Keratinocyte (primary cell): ENCODE measurements around the gene GPS1. TPM values are rescaled to one million over a fixed set of nuclear protein-coding genes. Genes with fewer than 3 reads are reported as not detected.

Experiments
- DNase-seq: peaks from one replicate; pipeline ENCODE4 v3.0.0-alpha.2; 2011; ENCODE audit warnings: low read depth, missing footprints, low spot score
- FAIRE-seq: peaks from 2 replicates; lab custom pipeline; 2011; peaks lifted over from hg19 to GRCh38; lab: Jason Lieb, UNC
- H2AFZ ChIP-seq: 2 replicates; pipeline ENCODE4 v1.6.0; 2012; ENCODE audit warnings: low read length, control low read depth, inconsistent platforms; ENCODE audit not compliant: control insufficient read depth
- H3K27ac ChIP-seq: 2 replicates; pipeline ENCODE4 v1.5.1; 2011; ENCODE audit warnings: low read length; ENCODE audit not compliant: control insufficient read depth, insufficient read depth
- H3K27me3 ChIP-seq: 3 replicates; pipeline ENCODE4 v1.6.0; 2011; ENCODE audit warnings: low read length; ENCODE audit not compliant: control insufficient read depth, insufficient read depth; ENCODE audit errors: extremely low read depth
- H3K36me3 ChIP-seq, 2 experiments: 2 replicates in 1 of 2; 3 replicates in 1 of 2; pipeline ENCODE4 v1.5.1; 2011; ENCODE audit warnings: low read length in 2 of 2, mild to moderate bottlenecking in 1 of 2; ENCODE audit not compliant: control insufficient read depth in 2 of 2, insufficient read depth in 2 of 2; ENCODE audit errors: extremely low read depth in 1 of 2
- H3K4me1 ChIP-seq: 3 replicates; pipeline ENCODE4 v1.5.1; 2011; ENCODE audit warnings: low read length; ENCODE audit not compliant: control insufficient read depth, insufficient read depth; ENCODE audit errors: extremely low read depth
- H3K4me2 ChIP-seq: 3 replicates; pipeline ENCODE4 v1.6.0; 2011; ENCODE audit warnings: low read depth, low read length; ENCODE audit not compliant: control insufficient read depth, insufficient read depth; ENCODE audit errors: extremely low read depth
- H3K4me3 ChIP-seq, 3 experiments: fragments of 200-600 bp in 1 of 3; sonication (generic) in 1 of 3; 2 replicates in 2 of 3; 3 replicates in 1 of 3; pipeline ENCODE4 v1.5.1; 2011 to 2016; ENCODE audit warnings: low read length in 3 of 3, mild to moderate bottlenecking in 3 of 3, control low read depth in 2 of 3, inconsistent platforms in 1 of 3, low read depth in 1 of 3, mixed read lengths in 1 of 3, mixed run types in 1 of 3, moderate library complexity in 1 of 3; ENCODE audit not compliant: control insufficient read depth in 2 of 3, insufficient read depth in 2 of 3; ENCODE audit errors: extremely low read depth in 1 of 3
- H3K79me2 ChIP-seq: 2 replicates; pipeline ENCODE4 v1.6.0; 2012; ENCODE audit warnings: low read length; ENCODE audit not compliant: control insufficient read depth, insufficient read depth
- H3K9ac ChIP-seq: 3 replicates; pipeline ENCODE4 v1.6.0; 2011; ENCODE audit warnings: low read length; ENCODE audit not compliant: control insufficient read depth, insufficient read depth; ENCODE audit errors: extremely low read depth
- H3K9me1 ChIP-seq: 3 replicates; pipeline ENCODE4 v1.6.0; 2011; ENCODE audit warnings: low read length; ENCODE audit not compliant: control insufficient read depth, insufficient read depth; ENCODE audit errors: extremely low read depth
- H3K9me3 ChIP-seq: 2 replicates; pipeline ENCODE4 v1.5.1; 2012; ENCODE audit warnings: low read depth, low read length; ENCODE audit not compliant: control insufficient read depth
- H4K20me1 ChIP-seq: 3 replicates; pipeline ENCODE4 v1.6.0; 2011; ENCODE audit warnings: low read length; ENCODE audit not compliant: control insufficient read depth, insufficient read depth; ENCODE audit errors: extremely low read depth
- EZH2 ChIP-seq: IDR thresholded peaks from one replicate; pipeline ENCODE4 v1.6.1; 2012; ENCODE audit warnings: inconsistent platforms, mild to moderate bottlenecking, low read length, moderate library complexity
- dilution Hi-C: fragments of 300-500 bp; cut with MboI; formaldehyde crosslinking; loops from one replicate; pipeline ENCODE4 v1.7.0; 2020; ENCODE audit warnings: low sequenced_read_pairs; ENCODE audit not compliant: extremely low pct_ligation_motif_present
- polyA plus RNA-seq, 5 experiments: library from polyadenylated mRNA; depleted of rRNA in 3 of 5; stranded (reverse) in 3 of 5; stranded (forward) in 1 of 5; unstranded in 1 of 5; fragments of >200 nt; gene quantifications; 1 replicate in 1 of 5; 2 replicates in 3 of 5; 3 replicates in 1 of 5; pipeline versions ENCODE4 v1.2.1 to v1.2.3, GENCODE V29; 2011 to 2012; ENCODE audit warnings: missing spikeins in 2 of 5, low read depth in 1 of 5, low replicate concordance in 1 of 5
- TF ChIP-seq, protein P1 (sequence below), 3 experiments: IDR thresholded peaks in 1 of 3; conservative IDR thresholded peaks in 1 of 3; optimal IDR thresholded peaks in 1 of 3; 2 replicates in 2 of 3; 3 replicates in 1 of 3; pipeline versions ENCODE3 to v1.5.1; 2011; ENCODE audit warnings: low read length in 3 of 3, mild to moderate bottlenecking in 3 of 3, moderate library complexity in 2 of 3, control low read depth in 1 of 3, inconsistent platforms in 1 of 3; ENCODE audit not compliant: insufficient read depth in 2 of 3; ENCODE audit errors: extremely low read depth in 1 of 3

GPS1 gene
- polyA plus RNA-seq, 1 donor (not counting 4 experiments of a cell fraction or from before 2014, with no cell fraction given): 60.4 TPM

DNA sequence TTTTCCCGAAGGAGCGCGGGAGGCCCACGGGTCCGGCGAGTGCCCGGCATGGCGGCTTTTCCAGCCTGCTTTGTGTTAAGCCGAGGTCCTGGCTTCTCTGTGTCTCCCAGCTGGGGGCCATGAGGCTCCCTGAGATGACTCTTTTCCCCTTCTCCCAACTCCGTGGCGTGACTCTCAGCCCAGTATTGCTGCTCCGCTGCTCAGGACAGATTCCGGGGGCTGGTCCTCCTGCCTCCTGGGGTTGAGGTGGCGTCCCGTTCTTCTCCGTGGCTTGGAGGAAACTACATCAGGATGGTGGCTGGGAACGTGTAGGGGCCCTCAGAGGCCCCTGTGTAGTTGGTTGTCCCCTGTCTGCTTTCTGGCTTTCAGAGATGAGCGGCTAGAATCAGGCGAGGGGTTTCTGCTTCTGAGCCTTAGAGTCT is 951 bp downstream of the GPS1 start:
- H3K9ac ChIP-seq: peak overlapping the region; percentile 80
- H3K27ac ChIP-seq: peak overlapping the region; percentile 49
- H3K36me3 ChIP-seq: peaks cover 28 to 31% of the 10 kb centered on the region in 2 experiments
- no peaks in the 10 kb centered on the region for H3K9me3 ChIP-seq
- no peaks in the 10 kb centered on the region for H3K27me3 ChIP-seq
- H3K9me1 ChIP-seq: no peaks in the 10 kb centered on the region
- dilution Hi-C loops: no loop called here
- FAIRE-seq (no peak), DNase-seq (no peak)
- peaks cover 11% of the 10 kb centered on the region for H3K4me1 ChIP-seq
- peak overlapping the region; percentile 84 to 95 (median 87) for H3K4me3 ChIP-seq
- no peaks in the 10 kb centered on the region for H4K20me1 ChIP-seq
- no peak overlapping the region for H2AFZ ChIP-seq
- peaks cover 25% of the 10 kb centered on the region for H3K79me2 ChIP-seq
- no peak for TF ChIP-seq EZH2
- TF ChIP-seq, protein P1, sequence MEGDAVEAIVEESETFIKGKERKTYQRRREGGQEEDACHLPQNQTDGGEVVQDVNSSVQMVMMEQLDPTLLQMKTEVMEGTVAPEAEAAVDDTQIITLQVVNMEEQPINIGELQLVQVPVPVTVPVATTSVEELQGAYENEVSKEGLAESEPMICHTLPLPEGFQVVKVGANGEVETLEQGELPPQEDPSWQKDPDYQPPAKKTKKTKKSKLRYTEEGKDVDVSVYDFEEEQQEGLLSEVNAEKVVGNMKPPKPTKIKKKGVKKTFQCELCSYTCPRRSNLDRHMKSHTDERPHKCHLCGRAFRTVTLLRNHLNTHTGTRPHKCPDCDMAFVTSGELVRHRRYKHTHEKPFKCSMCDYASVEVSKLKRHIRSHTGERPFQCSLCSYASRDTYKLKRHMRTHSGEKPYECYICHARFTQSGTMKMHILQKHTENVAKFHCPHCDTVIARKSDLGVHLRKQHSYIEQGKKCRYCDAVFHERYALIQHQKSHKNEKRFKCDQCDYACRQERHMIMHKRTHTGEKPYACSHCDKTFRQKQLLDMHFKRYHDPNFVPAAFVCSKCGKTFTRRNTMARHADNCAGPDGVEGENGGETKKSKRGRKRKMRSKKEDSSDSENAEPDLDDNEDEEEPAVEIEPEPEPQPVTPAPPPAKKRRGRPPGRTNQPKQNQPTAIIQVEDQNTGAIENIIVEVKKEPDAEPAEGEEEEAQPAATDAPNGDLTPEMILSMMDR (optimal IDR thresholded peaks at IDR 0.05 in 1 of 3, IDR thresholded peaks at IDR 0.05 in 1 of 3, conservative IDR thresholded peaks at IDR 0.05 in 1 of 3; ENCODE audit: extremely low read depth in 1 of 3, insufficient read depth in 2 of 3, low read length in 3 of 3): no peak
- H3K4me2 ChIP-seq: peak overlapping the region; percentile 91

DNA sequence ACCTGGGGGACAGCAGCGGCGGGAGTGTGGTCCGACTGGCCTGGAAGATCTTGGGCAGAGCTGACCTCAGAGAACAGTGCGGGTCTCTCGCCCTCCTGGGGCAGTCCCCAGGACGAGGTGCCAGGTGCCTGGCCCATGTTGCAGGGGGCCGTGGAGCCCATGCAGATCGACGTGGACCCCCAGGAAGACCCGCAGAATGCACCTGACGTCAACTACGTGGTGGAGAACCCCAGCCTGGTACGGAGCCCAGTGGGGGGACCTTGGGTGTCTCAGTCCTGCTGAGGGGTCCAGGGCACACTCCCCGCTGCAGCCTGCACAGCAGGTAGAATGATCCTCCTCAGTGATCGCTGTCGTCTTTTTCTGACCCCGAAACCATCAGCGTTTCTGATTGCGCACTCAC is 1.4 kb downstream of the GPS1 start:
- FAIRE-seq: no peak
- H3K4me1 ChIP-seq: peaks cover 11% of the 10 kb centered on the region
- peaks cover 28 to 32% of the 10 kb centered on the region in 2 experiments for H3K36me3 ChIP-seq
- peak overlapping the region; percentile 80 for H3K9ac ChIP-seq
- no peaks in the 10 kb centered on the region for H3K27me3 ChIP-seq
- peaks cover 25% of the 10 kb centered on the region for H3K79me2 ChIP-seq
- peak overlapping the region; percentile 91 for H3K4me2 ChIP-seq
- no peaks in the 10 kb centered on the region for H4K20me1 ChIP-seq
- no peak for TF ChIP-seq EZH2
- TF ChIP-seq, protein P1 (optimal IDR thresholded peaks at IDR 0.05 in 1 of 3, IDR thresholded peaks at IDR 0.05 in 1 of 3, conservative IDR thresholded peaks at IDR 0.05 in 1 of 3; ENCODE audit: extremely low read depth in 1 of 3, insufficient read depth in 2 of 3, low read length in 3 of 3): no peak
- no peaks in the 10 kb centered on the region for H3K9me1 ChIP-seq
- H2AFZ ChIP-seq: no peak overlapping the region
- no peaks in the 10 kb centered on the region for H3K9me3 ChIP-seq
- no peak overlapping the region for H3K27ac ChIP-seq
- peak overlapping the region; percentile 84 to 95 (median 87) for H3K4me3 ChIP-seq
- dilution Hi-C loops: no loop called here
- DNase-seq: no peak
